HG02571 (cell line): ENCODE data around the gene ADAM12.
"Not testable (repeated sequence)": the region's sequence is repeated elsewhere in the genome, so short reads cannot be mapped to it uniquely, and the experiment has no call there.

Experiments
- ATAC-seq: cut with Tn5 transposase; IDR thresholded peaks from one replicate; pipeline ENCODE4 v1.9.1; 2021; ENCODE audit warnings: mild to moderate bottlenecking, moderate library complexity; ENCODE audit not compliant: unreplicated experiment

ADAM12 gene

DNA sequence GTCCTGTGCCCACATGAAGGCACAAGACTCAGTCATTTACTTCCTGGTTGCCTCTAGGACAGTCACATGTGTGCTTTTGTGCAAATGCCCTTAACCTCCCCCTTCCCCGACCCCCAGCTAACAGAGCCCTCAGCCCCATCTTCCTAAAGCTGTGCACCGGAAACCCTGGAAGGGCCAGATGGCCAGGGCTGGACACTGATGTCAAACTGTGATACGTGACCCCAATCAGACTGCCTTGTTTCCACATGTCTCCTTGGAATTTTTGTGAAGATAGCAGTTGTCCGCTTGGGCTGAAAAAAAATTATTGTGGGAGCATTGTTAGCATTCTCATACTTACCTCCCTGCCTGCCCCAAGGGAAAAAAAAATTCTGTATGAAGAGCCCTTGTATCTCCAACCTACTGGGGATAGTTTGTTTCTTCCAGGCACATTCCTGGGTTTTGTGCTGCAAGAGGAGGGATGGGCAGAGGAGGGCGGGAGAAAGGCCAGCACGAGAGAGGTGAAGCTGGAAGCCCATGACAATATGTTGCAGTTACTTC lies 17.0 kb upstream of the ADAM12 start:
- no peak for ATAC-seq

GRCh38 chr10:126402721-126403695 lies 14.7 kb upstream of the ADAM12 start:
- no peak for ATAC-seq

DNA sequence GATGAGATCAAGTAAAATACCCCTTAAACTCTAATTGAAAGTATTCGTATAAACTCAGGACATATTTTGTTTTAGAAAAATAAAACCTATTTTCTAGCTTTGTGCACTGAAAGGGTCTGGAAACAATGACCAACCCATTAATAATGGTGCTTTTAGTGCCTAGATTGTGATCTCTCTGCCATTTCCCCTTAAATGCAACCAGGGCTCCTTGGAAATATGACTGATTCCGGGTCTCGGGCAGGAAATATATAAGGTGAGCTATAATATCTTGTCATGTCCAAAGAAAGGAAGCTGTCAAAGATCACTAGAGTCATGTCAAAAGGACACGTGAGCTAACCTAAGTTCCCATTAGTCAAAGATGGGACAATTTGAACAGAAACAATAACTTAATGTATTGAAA lies 12.4 kb upstream of the ADAM12 start:
- no peak for ATAC-seq

GRCh38 chr10:126398924-126399323 lies 10.6 kb upstream of the ADAM12 start:
- no peak for ATAC-seq

GRCh38 chr10:126398383-126398743 lies 10.1 kb upstream of the ADAM12 start:
- no peak for ATAC-seq

- no peak for ATAC-seq
Measured at GRCh38 chr10:126397640-126398382, 9.5 kb upstream of the ADAM12 start.

DNA sequence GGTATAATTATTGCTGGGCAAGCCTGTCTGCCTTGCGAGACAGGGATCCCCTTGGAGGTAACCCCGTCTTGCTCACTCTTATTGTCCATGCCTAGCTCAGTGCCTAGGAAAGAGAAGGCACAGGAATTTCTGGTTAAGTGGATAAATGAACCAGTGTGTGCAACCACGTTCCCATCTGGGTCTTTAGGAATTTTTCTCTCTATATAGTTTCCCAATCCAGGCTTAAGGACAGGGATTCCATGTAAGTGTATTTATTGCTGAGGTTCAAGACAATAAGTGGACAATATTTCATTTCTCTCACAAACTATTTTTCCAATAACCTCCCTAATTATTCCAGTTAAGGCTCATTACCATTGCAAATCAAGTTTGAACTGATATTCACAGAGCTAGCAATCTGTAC lies 8.9 kb upstream of the ADAM12 start:
- no peak for ATAC-seq

- ATAC-seq, result no peak
Measured at GRCh38 chr10:126394948-126395347, 6.7 kb upstream of the ADAM12 start.

DNA sequence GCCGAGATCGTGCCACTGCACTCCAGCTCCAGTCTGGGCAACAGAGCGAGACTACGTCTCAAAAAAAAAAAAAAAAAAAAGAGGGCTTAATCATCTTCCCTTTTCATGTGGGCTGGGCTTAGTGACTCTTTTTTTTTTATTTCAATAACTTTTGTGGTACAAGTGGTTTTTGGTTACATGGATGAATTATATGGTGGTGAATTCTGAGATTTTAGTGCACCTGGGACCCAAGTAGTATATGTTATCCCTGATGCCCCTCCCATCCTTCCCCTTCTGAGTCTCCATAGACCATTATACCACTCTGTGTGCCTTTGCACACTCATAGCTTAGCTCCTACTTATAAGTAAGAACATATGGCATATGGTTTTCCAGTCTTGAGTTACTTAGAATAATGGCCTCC lies 4.8 kb upstream of the ADAM12 start:
- ATAC-seq, result no peak

- ATAC-seq, result no peak
Measured at GRCh38 chr10:126392469-126392868, 4.2 kb upstream of the ADAM12 start.

GRCh38 chr10:126392068-126392467 lies 3.8 kb upstream of the ADAM12 start:
- no peak for ATAC-seq

DNA sequence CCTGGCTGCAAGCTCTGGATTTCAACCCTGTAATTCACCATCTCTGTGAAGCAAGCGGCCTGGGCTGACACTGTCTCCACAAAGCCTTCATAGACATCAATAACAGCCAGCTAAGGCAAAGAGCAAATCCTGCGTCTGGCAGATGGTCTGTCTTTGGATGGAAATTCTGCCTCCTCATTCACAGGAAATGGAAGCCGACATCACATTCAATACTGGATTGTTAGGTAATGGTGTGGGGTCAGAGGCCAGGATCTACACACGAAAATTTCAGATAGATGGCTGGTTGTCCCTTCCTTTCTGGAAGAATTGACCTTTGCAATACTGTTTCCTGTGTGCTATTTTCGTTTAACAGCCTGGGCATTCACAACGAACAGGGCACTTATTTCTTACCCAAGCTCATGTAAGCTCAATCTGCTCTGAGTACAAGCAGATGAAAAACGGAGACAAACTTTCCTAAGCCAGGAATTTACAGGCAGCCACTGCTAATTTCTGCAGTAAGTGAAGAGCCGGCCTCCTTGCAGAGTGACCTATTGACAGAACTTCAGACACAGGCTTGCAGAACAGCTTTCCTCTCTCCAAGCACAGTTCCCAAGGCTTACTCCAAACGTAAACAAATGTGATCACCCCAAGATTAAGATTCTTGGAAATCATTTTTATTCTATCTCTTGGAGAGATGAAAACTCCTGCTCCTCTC lies 3.1 kb upstream of the ADAM12 start:
- ATAC-seq, result no peak

DNA sequence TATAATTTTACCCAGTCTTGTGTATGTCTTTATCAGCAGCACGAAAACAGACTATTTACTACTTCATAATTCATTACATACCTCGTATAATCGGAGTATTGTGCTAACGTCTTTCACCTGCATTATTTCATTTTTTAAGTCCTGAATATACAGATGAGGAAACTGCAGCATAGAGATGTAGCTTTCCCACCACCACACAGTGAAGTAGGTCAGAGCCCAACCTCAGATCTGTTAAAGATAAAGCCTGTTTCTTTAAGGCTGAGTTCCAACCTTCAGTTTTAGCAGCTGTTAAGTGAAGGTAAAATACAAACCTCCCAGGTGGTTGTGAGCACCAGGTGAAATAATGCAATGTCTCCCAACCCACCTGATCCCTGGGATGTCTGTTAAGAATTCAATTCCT lies 2.0 kb upstream of the ADAM12 start:
- ATAC-seq, result no peak

DNA sequence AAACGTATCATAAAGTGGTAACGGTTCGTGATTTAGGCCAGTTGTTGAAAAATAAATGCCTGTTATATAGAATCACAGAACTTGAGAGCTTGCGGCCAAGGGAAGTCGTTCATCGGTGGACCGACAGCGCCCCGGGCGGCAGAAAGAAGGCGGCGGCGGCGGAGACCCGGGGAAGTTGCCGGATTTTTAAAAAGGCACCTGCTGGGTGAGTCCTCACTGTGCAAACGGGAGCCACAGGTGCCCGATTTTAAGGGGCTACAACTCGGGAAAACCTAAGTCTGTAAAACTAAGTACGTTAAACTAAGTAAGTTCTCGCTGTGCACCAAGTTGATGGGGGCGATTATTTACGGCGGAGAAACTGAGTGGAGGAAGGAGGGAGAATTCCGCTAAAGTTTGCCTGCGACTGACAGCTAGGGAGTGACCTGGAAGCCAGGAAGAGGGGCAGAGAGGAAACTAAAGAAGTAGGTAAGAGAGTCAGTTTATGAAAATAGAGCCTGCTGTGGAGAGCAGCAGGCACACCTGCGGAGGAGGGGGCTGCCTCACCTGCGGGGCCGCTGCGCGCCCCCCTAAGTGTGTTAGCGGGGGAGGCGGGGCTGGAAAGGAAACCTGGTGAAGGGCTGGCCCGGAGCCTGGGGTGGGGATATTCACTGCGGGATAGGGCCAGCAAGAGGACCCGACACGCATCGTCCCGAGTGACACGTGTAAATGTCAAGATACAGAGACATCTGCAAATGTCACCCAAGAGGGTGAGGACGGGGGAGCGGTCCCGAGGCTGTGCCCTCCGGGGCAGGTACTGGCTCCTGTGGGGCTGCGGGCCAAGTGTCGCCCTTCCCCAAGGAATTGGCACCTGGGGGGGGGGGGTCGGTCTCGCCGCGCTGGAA lies 996 bp downstream of the ADAM12 start:
- ATAC-seq, result no peak

- no peak for ATAC-seq
Measured at GRCh38 chr10:126384269-126384873, 3.9 kb downstream of the ADAM12 start.

GRCh38 chr10:126380352-126381076 lies 7.8 kb downstream of the ADAM12 start:
- ATAC-seq, result no peak

DNA sequence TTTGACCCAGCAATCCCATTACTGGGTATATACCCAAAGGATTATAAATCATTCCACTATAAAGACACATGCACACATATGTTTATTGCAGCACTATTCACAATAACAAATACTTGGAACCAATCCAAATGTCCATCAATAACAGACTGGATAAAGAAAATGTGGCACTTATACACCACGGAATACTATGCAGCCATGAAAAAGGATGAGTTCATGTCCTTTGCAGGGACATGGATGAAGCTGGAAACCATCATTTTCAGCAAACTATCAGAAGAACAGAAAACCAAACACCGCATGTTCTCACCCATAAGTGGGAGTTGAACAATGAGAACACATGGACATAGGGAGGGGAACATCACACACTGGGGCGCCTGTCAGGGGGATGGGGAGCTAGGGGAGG lies 9.1 kb downstream of the ADAM12 start:
- not testable (repeated sequence) for ATAC-seq

DNA sequence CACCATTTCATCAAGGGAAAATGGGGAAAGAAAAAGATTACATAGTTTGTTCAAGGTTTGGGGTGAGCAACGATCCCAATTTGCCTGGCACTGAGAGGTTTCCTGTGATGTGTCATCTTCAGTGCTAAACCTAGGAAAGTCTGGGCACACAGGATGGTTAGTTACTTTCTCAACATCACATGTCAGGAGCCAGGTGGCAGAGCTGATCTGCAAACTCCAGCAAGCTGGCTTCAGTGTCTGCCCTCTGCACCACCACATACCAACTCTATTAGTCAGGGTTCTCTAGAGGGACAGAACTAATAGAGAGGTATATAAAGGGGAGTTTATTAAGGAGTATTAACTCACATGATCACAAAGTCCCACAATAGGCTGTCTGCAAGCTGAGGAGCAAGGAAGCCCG lies 11.3 kb downstream of the ADAM12 start:
- ATAC-seq, result no peak

GRCh38 chr10:126375926-126376554 lies 12.2 kb downstream of the ADAM12 start:
- ATAC-seq, result no peak
